ENCODE results near the gene FBXL13.

Gene FBXL13

GRCh38 chr7:102917436-102918353, 156.9 kb downstream of the FBXL13 start:
- Histone ChIP-seq H3K27me3 (replicated peaks in 2 of 5; ENCODE audit: control insufficient read depth in 4 of 5, insufficient read depth in 5 of 5, low read length in 4 of 5) (no peaks in the 10 kb centered on the region), H3K9me3 (ENCODE audit: control extremely low read depth in 1 of 5, control insufficient read depth in 4 of 5, insufficient read depth in 2 of 5, low read depth in 1 of 5, low read length in 4 of 5) (no peaks in the 10 kb centered on the region), H3K4me1 (ENCODE audit: control extremely low read depth in 1 of 4, control insufficient read depth in 4 of 4, insufficient read depth in 4 of 4, low read length in 3 of 4) (peaks cover 3 to 6% (median 4%) of the 10 kb centered on the region in 4 experiments), H3K36me3 (ENCODE audit: control insufficient read depth in 4 of 4, insufficient read depth in 4 of 4, low read length in 3 of 4) (no peaks in the 10 kb centered on the region), H3K27ac (ENCODE audit: insufficient read depth in 1 of 2, low read depth in 1 of 2, low read length in 2 of 2, poor library complexity in 1 of 2, severe bottlenecking in 2 of 2) (no peak overlapping the region), H3K4me3 (ENCODE audit: control insufficient read depth in 1 of 7, extremely low read depth in 1 of 7, insufficient read depth in 4 of 7, low read depth in 2 of 7, low read length in 6 of 7) (no peak overlapping the region)
- ChIA-PET CTCF (interaction anchor here (1.0 to 1.4 kb wide), 3 partner anchors 11 to 144 kb away, joined by 3 read pairs; no protein-coding TSS in a partner anchor), POLR2A (no interaction called here)
- DNase-seq = no peak
- WGBS (ENCODE audit: insufficient coverage) = 93% methylated on average over 4 of the region's 5 CpGs

- Histone ChIP-seq H3K27me3 (replicated peaks in 2 of 5; ENCODE audit: control insufficient read depth in 4 of 5, insufficient read depth in 5 of 5, low read length in 4 of 5) (no peaks in the 10 kb centered on the region), H3K4me3 (ENCODE audit: control insufficient read depth in 1 of 7, extremely low read depth in 1 of 7, insufficient read depth in 4 of 7, low read depth in 2 of 7, low read length in 6 of 7) (no peak overlapping the region), H3K36me3 (ENCODE audit: control insufficient read depth in 4 of 4, insufficient read depth in 4 of 4, low read length in 3 of 4) (no peaks in the 10 kb centered on the region), H3K4me1 (ENCODE audit: control extremely low read depth in 1 of 4, control insufficient read depth in 4 of 4, insufficient read depth in 4 of 4, low read length in 3 of 4) (peaks cover 4 to 6% (median 5%) of the 10 kb centered on the region in 4 experiments), H3K9me3 (ENCODE audit: control extremely low read depth in 1 of 5, control insufficient read depth in 4 of 5, insufficient read depth in 2 of 5, low read depth in 1 of 5, low read length in 4 of 5) (no peaks in the 10 kb centered on the region), H3K27ac (ENCODE audit: insufficient read depth in 1 of 2, low read depth in 1 of 2, low read length in 2 of 2, poor library complexity in 1 of 2, severe bottlenecking in 2 of 2) (no peak overlapping the region)
- ChIA-PET CTCF (interaction anchor here (0.8 to 1.4 kb wide), 4 partner anchors 8 to 19 kb away, joined by 3 read pairs; no protein-coding TSS in a partner anchor), POLR2A (no interaction called here)
- no peak for DNase-seq
Measured at GRCh38 chr7:102916881-102917280, 157.7 kb downstream of the FBXL13 start.

GRCh38 chr7:102916426-102916825, 158.2 kb downstream of the FBXL13 start:
- no peak overlapping the region for H3K27ac ChIP-seq (ENCODE audit: insufficient read depth in 1 of 2, low read depth in 1 of 2, low read length in 2 of 2, poor library complexity in 1 of 2, severe bottlenecking in 2 of 2)
- 93% methylated on average over 3 of the region's 3 CpGs for WGBS (ENCODE audit: insufficient coverage)

GRCh38 chr7:102914585-102914984, 160.0 kb downstream of the FBXL13 start:
- H3K27ac ChIP-seq (ENCODE audit: insufficient read depth in 1 of 2, low read depth in 1 of 2, low read length in 2 of 2, poor library complexity in 1 of 2, severe bottlenecking in 2 of 2) = no peak overlapping the region

More at GRCh38 chr7:102916426-102916825, 158.2 kb downstream of the FBXL13 start:
- no peak for DNase-seq
- peaks cover 4 to 6% (median 5%) of the 10 kb centered on the region in 4 experiments for H3K4me1 ChIP-seq (ENCODE audit: control extremely low read depth in 1 of 4, control insufficient read depth in 4 of 4, insufficient read depth in 4 of 4, low read length in 3 of 4)
- no peaks in the 10 kb centered on the region for H3K27me3 ChIP-seq (replicated peaks in 2 of 5; ENCODE audit: control insufficient read depth in 4 of 5, insufficient read depth in 5 of 5, low read length in 4 of 5)
- H3K36me3 ChIP-seq (ENCODE audit: control insufficient read depth in 4 of 4, insufficient read depth in 4 of 4, low read length in 3 of 4) = no peaks in the 10 kb centered on the region
- CTCF ChIA-PET = interaction anchor here (0.8 to 1.4 kb wide), 2 partner anchors 8 to 10 kb away, joined by 3 read pairs; no protein-coding TSS in a partner anchor
- POLR2A ChIA-PET = no interaction called here
- H3K4me3 ChIP-seq (ENCODE audit: control insufficient read depth in 1 of 7, extremely low read depth in 1 of 7, insufficient read depth in 4 of 7, low read depth in 2 of 7, low read length in 6 of 7) = no peak overlapping the region
- H3K9me3 ChIP-seq (ENCODE audit: control extremely low read depth in 1 of 5, control insufficient read depth in 4 of 5, insufficient read depth in 2 of 5, low read depth in 1 of 5, low read length in 4 of 5) = no peaks in the 10 kb centered on the region

GRCh38 chr7:102913826-102914225, 160.8 kb downstream of the FBXL13 start:
- no peaks in the 10 kb centered on the region for H3K27me3 ChIP-seq (replicated peaks in 2 of 5; ENCODE audit: control insufficient read depth in 4 of 5, insufficient read depth in 5 of 5, low read length in 4 of 5)
- H3K27ac ChIP-seq (ENCODE audit: insufficient read depth in 1 of 2, low read depth in 1 of 2, low read length in 2 of 2, poor library complexity in 1 of 2, severe bottlenecking in 2 of 2) = no peak overlapping the region
- POLR2A ChIA-PET = no interaction called here

More at GRCh38 chr7:102914585-102914984, 160.0 kb downstream of the FBXL13 start:
- H3K36me3 ChIP-seq (ENCODE audit: control insufficient read depth in 4 of 4, insufficient read depth in 4 of 4, low read length in 3 of 4) = no peaks in the 10 kb centered on the region
- CTCF ChIA-PET = interaction anchor here (0.7 kb wide), 1 partner anchor 82 kb away, joined by 3 read pairs; no protein-coding TSS in a partner anchor
- H3K4me3 ChIP-seq (ENCODE audit: control insufficient read depth in 1 of 7, extremely low read depth in 1 of 7, insufficient read depth in 4 of 7, low read depth in 2 of 7, low read length in 6 of 7) = no peak overlapping the region
- no peak for DNase-seq
- peaks cover 4 to 6% (median 5%) of the 10 kb centered on the region in 4 experiments for H3K4me1 ChIP-seq (ENCODE audit: control extremely low read depth in 1 of 4, control insufficient read depth in 4 of 4, insufficient read depth in 4 of 4, low read length in 3 of 4)
- H3K9me3 ChIP-seq (ENCODE audit: control extremely low read depth in 1 of 5, control insufficient read depth in 4 of 5, insufficient read depth in 2 of 5, low read depth in 1 of 5, low read length in 4 of 5) = no peaks in the 10 kb centered on the region
- WGBS (ENCODE audit: insufficient coverage) = 99% methylated on average over 8 of the region's 8 CpGs
- POLR2A ChIA-PET = no interaction called here
- H3K27me3 ChIP-seq (replicated peaks in 2 of 5; ENCODE audit: control insufficient read depth in 4 of 5, insufficient read depth in 5 of 5, low read length in 4 of 5) = no peaks in the 10 kb centered on the region

GRCh38 chr7:102912742-102913141, 161.9 kb downstream of the FBXL13 start, which contains the start of gene LRRC17:
Gene LRRC17 (plus strand): TSS chr7:102913000. CDS start chr7:102933914, 20,914 bp downstream.
- Histone ChIP-seq H3K9me3 (ENCODE audit: control extremely low read depth in 1 of 5, control insufficient read depth in 4 of 5, insufficient read depth in 2 of 5, low read depth in 1 of 5, low read length in 4 of 5) (peaks cover 0 to 9% (median 0%) of the 10 kb centered on the region in 5 experiments), H3K27ac (ENCODE audit: insufficient read depth in 1 of 2, low read depth in 1 of 2, low read length in 2 of 2, poor library complexity in 1 of 2, severe bottlenecking in 2 of 2) (no peak within 1 kb of the TSS), H3K27me3 (replicated peaks in 2 of 5; ENCODE audit: control insufficient read depth in 4 of 5, insufficient read depth in 5 of 5, low read length in 4 of 5) (no peaks in the 10 kb centered on the region), H3K4me3 (ENCODE audit: control insufficient read depth in 1 of 7, extremely low read depth in 1 of 7, insufficient read depth in 4 of 7, low read depth in 2 of 7, low read length in 6 of 7) (peak within 1 kb of the TSS in 6 of 7 experiments; percentile 12 to 43 (median 33)), H3K4me1 (ENCODE audit: control extremely low read depth in 1 of 4, control insufficient read depth in 4 of 4, insufficient read depth in 4 of 4, low read length in 3 of 4) (peaks cover 4 to 10% (median 6%) of the 10 kb centered on the region in 4 experiments), H3K36me3 (ENCODE audit: control insufficient read depth in 4 of 4, insufficient read depth in 4 of 4, low read length in 3 of 4) (no peaks in the 10 kb centered on the region)
- 59% methylated on average over 6 of the region's 6 CpGs for WGBS (ENCODE audit: insufficient coverage)
- CTCF ChIA-PET = no interaction called here
- POLR2A ChIA-PET = no interaction called here
- peak in 2 of 3 donors; percentile 10 to 17 for DNase-seq

More at GRCh38 chr7:102913826-102914225, 160.8 kb downstream of the FBXL13 start:
- CTCF ChIA-PET = no interaction called here
- peaks cover 4 to 7% (median 6%) of the 10 kb centered on the region in 4 experiments for H3K4me1 ChIP-seq (ENCODE audit: control extremely low read depth in 1 of 4, control insufficient read depth in 4 of 4, insufficient read depth in 4 of 4, low read length in 3 of 4)
- H3K9me3 ChIP-seq (ENCODE audit: control extremely low read depth in 1 of 5, control insufficient read depth in 4 of 5, insufficient read depth in 2 of 5, low read depth in 1 of 5, low read length in 4 of 5) = peaks cover 0 to 3% (median 0%) of the 10 kb centered on the region in 5 experiments
- no peaks in the 10 kb centered on the region for H3K36me3 ChIP-seq (ENCODE audit: control insufficient read depth in 4 of 4, insufficient read depth in 4 of 4, low read length in 3 of 4)
- no peak overlapping the region for H3K4me3 ChIP-seq (ENCODE audit: control insufficient read depth in 1 of 7, extremely low read depth in 1 of 7, insufficient read depth in 4 of 7, low read depth in 2 of 7, low read length in 6 of 7)
- DNase-seq = no peak
- 100% methylated on average over 5 of the region's 9 CpGs for WGBS (ENCODE audit: insufficient coverage)

- no peak overlapping the region for H3K27ac ChIP-seq (ENCODE audit: insufficient read depth in 1 of 2, low read depth in 1 of 2, low read length in 2 of 2, poor library complexity in 1 of 2, severe bottlenecking in 2 of 2)
- CTCF ChIA-PET = no interaction called here
- no peak overlapping the region for H3K4me3 ChIP-seq (ENCODE audit: control insufficient read depth in 1 of 7, extremely low read depth in 1 of 7, insufficient read depth in 4 of 7, low read depth in 2 of 7, low read length in 6 of 7)
- H3K27me3 ChIP-seq (replicated peaks in 2 of 5; ENCODE audit: control insufficient read depth in 4 of 5, insufficient read depth in 5 of 5, low read length in 4 of 5) = no peaks in the 10 kb centered on the region
- peaks cover 0 to 12% (median 0%) of the 10 kb centered on the region in 5 experiments for H3K9me3 ChIP-seq (ENCODE audit: control extremely low read depth in 1 of 5, control insufficient read depth in 4 of 5, insufficient read depth in 2 of 5, low read depth in 1 of 5, low read length in 4 of 5)
- peaks cover 4 to 10% (median 6%) of the 10 kb centered on the region in 4 experiments for H3K4me1 ChIP-seq (ENCODE audit: control extremely low read depth in 1 of 4, control insufficient read depth in 4 of 4, insufficient read depth in 4 of 4, low read length in 3 of 4)
- POLR2A ChIA-PET = no interaction called here
- DNase-seq = no peak
- H3K36me3 ChIP-seq (ENCODE audit: control insufficient read depth in 4 of 4, insufficient read depth in 4 of 4, low read length in 3 of 4) = no peaks in the 10 kb centered on the region
Measured at GRCh38 chr7:102908676-102909075, 165.9 kb downstream of the FBXL13 start.

Data from common myeloid progenitor, CD34-positive (primary cell).